Thyroid gland (tissue), 4 donors: ENCODE data around the gene DCDC1. TPM values are rescaled to one million over a fixed set of nuclear protein-coding genes. Genes with fewer than 3 reads are reported as not detected.

ENCODE experiments used
- DNase-seq, 2 donors: peaks; one replicate each; pipeline ENCODE4 v3.0.0-alpha.2; 2019
- H3K27ac ChIP-seq, 3 donors: fragments of 200-600 bp; sonication (generic); 1 replicate in 2 of 3; 2 replicates in 1 of 3; pipeline ENCODE4 v1.5.1; 2016 to 2019; ENCODE audit warnings: mild to moderate bottlenecking in 1 of 3, moderate library complexity in 1 of 3
- H3K27me3 ChIP-seq: fragments of 200-600 bp; sonication (generic); one replicate; pipeline ENCODE4 v1.5.1; 2019
- H3K36me3 ChIP-seq, 2 donors: fragments of 200-600 bp; sonication (generic); one replicate each; pipeline ENCODE4 v1.5.1; 2016 to 2019
- H3K4me1 ChIP-seq, 2 donors: fragments of 200-600 bp; sonication (generic); one replicate each; pipeline ENCODE4 v1.5.1; 2017 to 2019
- H3K4me3 ChIP-seq, 3 donors: fragments of 200-600 bp; sonication (generic); replicated peaks in 1 of 3; 1 replicate in 2 of 3; 2 replicates in 1 of 3; pipeline ENCODE4 v1.5.1; 2016; ENCODE audit warnings: mild to moderate bottlenecking in 1 of 3
- H3K9me3 ChIP-seq: fragments of 200-600 bp; sonication (generic); one replicate; pipeline ENCODE4 v1.5.1; 2017
- CTCF ChIP-seq, 6 experiments: fragments of 200-600 bp in 3 of 6; fragments of 450-650 bp in 3 of 6; sonication (generic) in 3 of 6; IDR thresholded peaks; one replicate each; pipeline ENCODE4 v1.5.1; 2016 to 2019; ENCODE audit warnings: antibody characterized with exemption in 6 of 6, mild to moderate bottlenecking in 2 of 6, inconsistent platforms in 1 of 6, moderate library complexity in 1 of 6
- POLR2A ChIP-seq, 2 donors: fragments of 450-650 bp; IDR thresholded peaks; one replicate each; pipeline ENCODE4 v1.6.1; 2017; ENCODE audit warnings: antibody characterized with exemption in 2 of 2, mild to moderate bottlenecking in 2 of 2, moderate library complexity in 1 of 2
- WGBS, 2 donors: methylation state at CpG; one replicate each; pipeline ENCODE4 v1.1.5; 2017; 5-methylcytosine and 5-hydroxymethylcytosine counted together
- intact Hi-C: fragments of 100-400 bp; cut with DNase I; formaldehyde crosslinking; loops from one replicate; pipeline ENCODE4 v1.15.1; 2023
- total RNA-seq, 4 donors: library from RNA; depleted of rRNA; stranded (reverse); fragments of >200 nt; gene quantifications; one replicate each; pipeline ENCODE4 v1.2.3, GENCODE V29; 2016

The DCDC1 gene
- total RNA-seq, 4 donors from 2014 or later = 4.4 to 17.2 (median 9.9) TPM

- Histone ChIP-seq H3K27me3 (no peaks in the 10 kb centered on the region), H3K36me3 (no peaks in the 10 kb centered on the region), H3K4me1 (no peaks in the 10 kb centered on the region), H3K27ac (no peak overlapping the region), H3K9me3 (no peaks in the 10 kb centered on the region), H3K4me3 (no peak overlapping the region)
- 73 to 75% methylated on average over 2 of the region's 2 CpGs for WGBS, 2 donors
- TF ChIP-seq CTCF (IDR thresholded peaks at IDR 0.05) (no peak), POLR2A (IDR thresholded peaks at IDR 0.05) (no peak)
- DNase-seq = no peak
- intact Hi-C loops = no loop called here
These were observed 14.4 kb downstream of the DCDC1 start for GRCh38 chr11:31355131-31355530.

- Histone ChIP-seq H3K27ac (no peak overlapping the region), H3K4me1 (no peaks in the 10 kb centered on the region), H3K9me3 (no peaks in the 10 kb centered on the region), H3K36me3 (no peaks in the 10 kb centered on the region), H3K27me3 (no peaks in the 10 kb centered on the region), H3K4me3 (no peak overlapping the region)
- intact Hi-C loops = no loop called here
- no peak for DNase-seq
- TF ChIP-seq POLR2A (IDR thresholded peaks at IDR 0.05) (no peak), CTCF (IDR thresholded peaks at IDR 0.05) (no peak)
These were observed 18.4 kb downstream of the DCDC1 start for GRCh38 chr11:31351168-31351567.

- WGBS, 2 donors = 89 to 91% methylated on average over 5 of the region's 5 CpGs
- no peak for DNase-seq
- no peaks in the 10 kb centered on the region for H3K4me1 ChIP-seq
- no peaks in the 10 kb centered on the region for H3K36me3 ChIP-seq
- intact Hi-C loops = no loop called here
- H3K27me3 ChIP-seq = no peaks in the 10 kb centered on the region
- no peak overlapping the region for H3K27ac ChIP-seq
- no peak overlapping the region for H3K4me3 ChIP-seq
- TF ChIP-seq CTCF (IDR thresholded peaks at IDR 0.05) = peak in 1 of 6 experiments; percentile 29
- no peak for TF ChIP-seq POLR2A (IDR thresholded peaks at IDR 0.05)
- H3K9me3 ChIP-seq = no peaks in the 10 kb centered on the region
These were observed 28.5 kb downstream of the DCDC1 start for GRCh38 chr11:31340903-31341572.

GRCh38 chr11:31337806-31338205 is 31.7 kb downstream of the DCDC1 start:
- Histone ChIP-seq H3K36me3 (no peaks in the 10 kb centered on the region), H3K27ac (no peak overlapping the region), H3K9me3 (no peaks in the 10 kb centered on the region), H3K4me1 (no peaks in the 10 kb centered on the region), H3K4me3 (no peak overlapping the region), H3K27me3 (no peaks in the 10 kb centered on the region)
- TF ChIP-seq CTCF (IDR thresholded peaks at IDR 0.05) (no peak), POLR2A (IDR thresholded peaks at IDR 0.05) (no peak)
- WGBS, 2 donors = 67 to 85% methylated on average over 2 of the region's 2 CpGs
- DNase-seq = no peak
- intact Hi-C loops = no loop called here

GRCh38 chr11:31328697-31329096 is 40.8 kb downstream of the DCDC1 start:
- Histone ChIP-seq H3K9me3 (no peaks in the 10 kb centered on the region), H3K4me1 (no peaks in the 10 kb centered on the region), H3K27me3 (no peaks in the 10 kb centered on the region), H3K36me3 (no peaks in the 10 kb centered on the region), H3K4me3 (no peak overlapping the region), H3K27ac (no peak overlapping the region)
- TF ChIP-seq POLR2A (IDR thresholded peaks at IDR 0.05) (no peak), CTCF (IDR thresholded peaks at IDR 0.05) (no peak)
- WGBS, 2 donors = 96 to 97% methylated on average over 6 of the region's 6 CpGs
- intact Hi-C loops = no loop called here
- DNase-seq = no peak
